H9 (cell line): Measurements from ENCODE around the gene OLIG2. TPM values are rescaled to one million over a fixed set of nuclear protein-coding genes. Genes with fewer than 3 reads are reported as not detected.

Source experiments
- DNase-seq: peaks from one replicate; pipeline ENCODE4 v3.0.0-alpha.2; 2017
- H2AFZ ChIP-seq: one replicate; pipeline ENCODE4 v1.6.1; 2013; ENCODE audit warnings: mild to moderate bottlenecking, low read length, control low read depth, moderate library complexity
- H2AK5ac ChIP-seq: 2 replicates; pipeline ENCODE4 v1.6.1; 2013; ENCODE audit warnings: low read length, control low read depth, mixed read lengths; ENCODE audit not compliant: insufficient read length
- H2BK120ac ChIP-seq: one replicate; pipeline ENCODE4 v1.6.1; 2013; ENCODE audit warnings: low read depth, mild to moderate bottlenecking, low read length, control low read depth, inconsistent platforms; ENCODE audit not compliant: poor library complexity, severe bottlenecking
- H2BK12ac ChIP-seq: 2 replicates; pipeline ENCODE4 v1.6.1; 2013; ENCODE audit warnings: low read length, control low read depth, mixed read lengths, low read depth; ENCODE audit not compliant: insufficient read length
- H2BK15ac ChIP-seq: 2 replicates; pipeline ENCODE4 v1.6.1; 2013; ENCODE audit warnings: low read depth, low read length, control low read depth
- H2BK20ac ChIP-seq: one replicate; pipeline ENCODE4 v1.6.1; 2013; ENCODE audit warnings: low read depth, mild to moderate bottlenecking, low read length, control low read depth, inconsistent platforms; ENCODE audit not compliant: poor library complexity, severe bottlenecking
- H2BK5ac ChIP-seq: 2 replicates; pipeline ENCODE4 v1.6.1; 2013; ENCODE audit warnings: low read length, control low read depth, mixed read lengths; ENCODE audit not compliant: insufficient read length
- H3K14ac ChIP-seq: 2 replicates; pipeline ENCODE4 v1.6.1; 2013; ENCODE audit warnings: low read length, control low read depth; ENCODE audit not compliant: insufficient read depth
- H3K18ac ChIP-seq: 2 replicates; pipeline ENCODE4 v1.6.1; 2013; ENCODE audit warnings: low read depth, mild to moderate bottlenecking, mixed read lengths, low read length, control low read depth; ENCODE audit not compliant: insufficient read length
- H3K23ac ChIP-seq: 2 replicates; pipeline ENCODE4 v1.6.1; 2013; ENCODE audit warnings: low read length, control low read depth, mixed read lengths, low read depth; ENCODE audit not compliant: insufficient read length
- H3K23me2 ChIP-seq: 2 replicates; pipeline ENCODE4 v1.6.1; 2013; ENCODE audit warnings: low read depth, mild to moderate bottlenecking, mixed read lengths, low read length, control low read depth; ENCODE audit not compliant: insufficient read length, poor library complexity, severe bottlenecking
- H3K27ac ChIP-seq: 2 replicates; pipeline ENCODE4 v1.5.1; 2013; ENCODE audit warnings: low read length, control low read depth, mixed read lengths, low read depth; ENCODE audit not compliant: insufficient read length
- H3K27me3 ChIP-seq: 2 replicates; pipeline ENCODE4 v1.6.1; 2013; ENCODE audit warnings: low read length, control low read depth, inconsistent platforms; ENCODE audit not compliant: insufficient read depth
- H3K4ac ChIP-seq: 2 replicates; pipeline ENCODE4 v1.6.1; 2013; ENCODE audit warnings: low read depth, mild to moderate bottlenecking, control low read depth, inconsistent platforms, low read length, moderate library complexity
- H3K4me1 ChIP-seq: 2 replicates; pipeline ENCODE4 v1.6.1; 2013; ENCODE audit warnings: low read length, control low read depth, inconsistent platforms; ENCODE audit not compliant: insufficient read depth
- H3K4me2 ChIP-seq: 2 replicates; pipeline ENCODE4 v1.6.1; 2013; ENCODE audit warnings: low read length, control low read depth, mixed read lengths; ENCODE audit not compliant: insufficient read length, insufficient read depth
- H3K56ac ChIP-seq: 2 replicates; pipeline ENCODE4 v1.6.1; 2013; ENCODE audit warnings: low read depth, mild to moderate bottlenecking, mixed read lengths, low read length, control low read depth; ENCODE audit not compliant: insufficient read length
- H3K79me1 ChIP-seq: 2 replicates; pipeline ENCODE4 v1.6.1; 2013; ENCODE audit warnings: low read depth, mild to moderate bottlenecking, moderate library complexity, low read length, control low read depth, inconsistent platforms; ENCODE audit not compliant: insufficient read depth, poor library complexity, severe bottlenecking
- H3K79me2 ChIP-seq: 2 replicates; pipeline ENCODE4 v1.6.1; 2013; ENCODE audit warnings: low read length, control low read depth, inconsistent platforms; ENCODE audit not compliant: insufficient read depth
- H3K9ac ChIP-seq: 2 replicates; pipeline ENCODE4 v1.6.1; 2013; ENCODE audit warnings: low read length, control low read depth, mixed read lengths; ENCODE audit not compliant: insufficient read length; ENCODE audit errors: extremely low read depth
- H3K9me3 ChIP-seq: one replicate; pipeline ENCODE4 v1.6.1; 2013; ENCODE audit warnings: low read depth, low read length, inconsistent platforms; ENCODE audit not compliant: control insufficient read depth
- H3T11ph ChIP-seq: one replicate; pipeline ENCODE4 v1.6.1; 2013; ENCODE audit warnings: mild to moderate bottlenecking, low read length, control low read depth, inconsistent platforms
- H4K20me1 ChIP-seq: one replicate; pipeline ENCODE4 v1.6.1; 2013; ENCODE audit not compliant: control insufficient read depth, insufficient read length, insufficient read depth
- H4K5ac ChIP-seq: 2 replicates; pipeline ENCODE4 v1.6.1; 2013; ENCODE audit warnings: low read depth, mild to moderate bottlenecking, mixed read lengths, low read length, control low read depth; ENCODE audit not compliant: insufficient read length
- H4K8ac ChIP-seq: replicated peaks from 2 replicates; pipeline ENCODE4 v1.6.1; 2013; ENCODE audit warnings: low read length, control low read depth, mixed read lengths, low read depth; ENCODE audit not compliant: insufficient read length
- H4K91ac ChIP-seq: 2 replicates; pipeline ENCODE4 v1.6.1; 2013; ENCODE audit warnings: low read depth, mild to moderate bottlenecking, moderate library complexity, mixed read lengths, low read length, control low read depth; ENCODE audit not compliant: insufficient read length
- H3K27ac Mint-ChIP-seq, 3 experiments: 2 replicates in 2 of 3; 3 replicates in 1 of 3; pipeline ENCODE4 v1.8.0; 2020 to 2021; ENCODE audit warnings: mixed read lengths in 3 of 3, mild to moderate bottlenecking in 1 of 3, moderate library complexity in 1 of 3
- H3K27me3 Mint-ChIP-seq: 2 replicates; pipeline ENCODE4 v1.8.0; 2021; ENCODE audit warnings: low read depth, mild to moderate bottlenecking, moderate library complexity, mixed read lengths
- H3K36me3 Mint-ChIP-seq, 3 experiments: 2 replicates in 2 of 3; 3 replicates in 1 of 3; pipeline ENCODE4 v1.8.0; 2020 to 2021; ENCODE audit warnings: low read depth in 3 of 3, mixed read lengths in 3 of 3; ENCODE audit not compliant: insufficient read depth in 1 of 3
- H3K4me1 Mint-ChIP-seq, 2 experiments: 2 replicates each; pipeline ENCODE4 v1.8.0; 2020; ENCODE audit warnings: mixed read lengths in 2 of 2
- H3K4me3 Mint-ChIP-seq, 2 experiments: 2 replicates in 1 of 2; 3 replicates in 1 of 2; pipeline ENCODE4 v1.8.0; 2020 to 2021; ENCODE audit warnings: mild to moderate bottlenecking in 2 of 2, mixed read lengths in 2 of 2, moderate library complexity in 1 of 2
- H3K9me3 Mint-ChIP-seq, 2 experiments: 2 replicates in 1 of 2; 3 replicates in 1 of 2; pipeline ENCODE4 v1.8.0; 2020; ENCODE audit warnings: mild to moderate bottlenecking in 2 of 2, mixed read lengths in 2 of 2, moderate library complexity in 1 of 2
- CTCF ChIP-seq: fragments of 200-600 bp; sonication (generic); conservative IDR thresholded peaks from 3 replicates; pipeline ENCODE4 v1.8.0; 2021; ENCODE audit warnings: antibody characterized with exemption, mild to moderate bottlenecking
- WGBS: extraction: QIAGEN DNeasy Blood & Tissue Kit; methylation state at CpG from one replicate; pipeline ENCODE4 v1.1.7; 2013; ENCODE audit warnings: missing lambda C conversion rate, low lambda C conversion rate, mixed read lengths; ENCODE audit not compliant: insufficient read length; ENCODE audit errors: extremely low coverage; 5-methylcytosine and 5-hydroxymethylcytosine counted together
- total RNA-seq: library from RNA; stranded (reverse); gene quantifications from 2 replicates; pipeline ENCODE4 v1.2.1, GENCODE V29; 2021

Gene OLIG2
- total RNA-seq, 1 experiment from 2014 or later = 1.4 TPM

- H2BK20ac ChIP-seq = no peak overlapping the region
- H3K36me3 Mint-ChIP-seq = no peaks in the 10 kb centered on the region; a peak in 1 of 7 replicates
- peaks cover 57% of the 10 kb centered on the region for H3K27me3 Mint-ChIP-seq
- no peak overlapping the region for H2BK5ac ChIP-seq
- no peak overlapping the region for H2AFZ ChIP-seq
- no peak overlapping the region for H2AK5ac ChIP-seq
- H3K79me1 ChIP-seq = no peaks in the 10 kb centered on the region
- no peak overlapping the region for H4K5ac ChIP-seq
- no peaks in the 10 kb centered on the region for H3K9me3 ChIP-seq
- no peaks in the 10 kb centered on the region; a peak in 2 of 5 replicates for H3K9me3 Mint-ChIP-seq
- no peak overlapping the region for H2BK15ac ChIP-seq
- no peak overlapping the region for H3K27ac ChIP-seq
- H3K79me2 ChIP-seq = no peaks in the 10 kb centered on the region
- H3K4me1 ChIP-seq = peaks cover 9% of the 10 kb centered on the region; the same call in 1 of the 2 replicates
- no peak for TF ChIP-seq CTCF
- H4K8ac ChIP-seq = no peak overlapping the region
- H4K91ac ChIP-seq = no peak overlapping the region
- H3K4me3 Mint-ChIP-seq = no peak overlapping the region
- H2BK12ac ChIP-seq = no peak overlapping the region
- H3K23me2 ChIP-seq = no peaks in the 10 kb centered on the region
- H3K9ac ChIP-seq = no peak overlapping the region
- no peak overlapping the region; a peak in 1 of 7 replicates for H3K27ac Mint-ChIP-seq
- H3K23ac ChIP-seq = no peak overlapping the region
- H3K27me3 ChIP-seq = peaks cover 4% of the 10 kb centered on the region; the same call in 1 of the 2 replicates
- no peak overlapping the region for H3K4ac ChIP-seq
- DNase-seq = no peak
- no peak overlapping the region for H2BK120ac ChIP-seq
- H3K4me1 Mint-ChIP-seq = peaks cover 21 to 26% of the 10 kb centered on the region in 2 experiments
- no peak overlapping the region for H3K18ac ChIP-seq
- no peak overlapping the region for H3K14ac ChIP-seq
- H3K56ac ChIP-seq = no peak overlapping the region
- H3T11ph ChIP-seq = no peak overlapping the region
- no peaks in the 10 kb centered on the region for H4K20me1 ChIP-seq
- no CpG with 5 or more reads among the region's 3 CpGs for WGBS
- H3K4me2 ChIP-seq = no peak overlapping the region
Measured at GRCh38 chr21:33040215-33040614, 14.5 kb downstream of the OLIG2 start.
